Astrocyte (in vitro differentiated cells and primary cell): ENCODE measurements around the gene OR52I2. TPM values are rescaled to one million over a fixed set of nuclear protein-coding genes. Genes with fewer than 3 reads are reported as not detected.

ENCODE experiments used
- DNase-seq: peaks from one replicate; pipeline ENCODE4 v3.0.0-alpha.2; 2010; ENCODE audit warnings: low read depth
- FAIRE-seq: peaks from 2 replicates; lab custom pipeline; 2011; peaks lifted over from hg19 to GRCh38; lab: Jason Lieb, UNC
- H2AFZ ChIP-seq: 2 replicates; pipeline ENCODE4 v1.6.0; 2012; ENCODE audit warnings: low read depth, low read length, inconsistent platforms
- H3K27ac ChIP-seq: 2 replicates; pipeline ENCODE4 v1.5.1; 2011; ENCODE audit warnings: low read depth, low read length, inconsistent platforms
- H3K27me3 ChIP-seq: 2 replicates; pipeline ENCODE4 v1.6.0; 2011; ENCODE audit warnings: low read length, inconsistent platforms; ENCODE audit not compliant: insufficient read depth
- H3K36me3 ChIP-seq: 2 replicates; pipeline ENCODE4 v1.5.1; 2011; ENCODE audit warnings: low read length, inconsistent platforms; ENCODE audit not compliant: insufficient read depth
- H3K4me1 ChIP-seq: 2 replicates; pipeline ENCODE4 v1.5.1; 2011; ENCODE audit warnings: low read length, inconsistent platforms; ENCODE audit not compliant: insufficient read depth
- H3K4me2 ChIP-seq: 2 replicates; pipeline ENCODE4 v1.6.0; 2012; ENCODE audit warnings: low read length, inconsistent platforms
- H3K4me3 ChIP-seq: 2 replicates; pipeline ENCODE4 v1.5.1; 2011; ENCODE audit warnings: low read depth, mild to moderate bottlenecking, low read length, inconsistent platforms; ENCODE audit not compliant: insufficient read depth
- H3K79me2 ChIP-seq: 2 replicates; pipeline ENCODE4 v1.6.0; 2012; ENCODE audit warnings: mild to moderate bottlenecking, low read length, inconsistent platforms; ENCODE audit not compliant: insufficient read depth
- H3K9ac ChIP-seq: 2 replicates; pipeline ENCODE4 v1.6.0; 2012; ENCODE audit warnings: mild to moderate bottlenecking, low read length, inconsistent platforms
- H3K9me3 ChIP-seq: 2 replicates; pipeline ENCODE4 v1.5.1; 2012; ENCODE audit warnings: low read depth, mild to moderate bottlenecking, low read length, inconsistent platforms; ENCODE audit not compliant: insufficient read depth
- H4K20me1 ChIP-seq: 2 replicates; pipeline ENCODE4 v1.6.0; 2012; ENCODE audit warnings: low read length, inconsistent platforms; ENCODE audit not compliant: insufficient read depth
- H3K27ac Mint-ChIP-seq: one replicate; pipeline ENCODE4 v1.8.0; 2021; ENCODE audit warnings: mild to moderate bottlenecking, mixed read lengths; ENCODE audit not compliant: unreplicated experiment
- H3K27me3 Mint-ChIP-seq: one replicate; pipeline ENCODE4 v1.8.0; 2021; ENCODE audit warnings: low read depth, mixed read lengths; ENCODE audit not compliant: unreplicated experiment
- H3K36me3 Mint-ChIP-seq: one replicate; pipeline ENCODE4 v1.8.0; 2021; ENCODE audit warnings: low read depth, mixed read lengths; ENCODE audit not compliant: unreplicated experiment
- H3K4me1 Mint-ChIP-seq: one replicate; pipeline ENCODE4 v1.8.0; 2021; ENCODE audit warnings: low read depth, mixed read lengths; ENCODE audit not compliant: unreplicated experiment
- H3K4me3 Mint-ChIP-seq: one replicate; pipeline ENCODE4 v1.8.0; 2021; ENCODE audit warnings: mild to moderate bottlenecking, moderate library complexity, mixed read lengths; ENCODE audit not compliant: unreplicated experiment
- H3K9me3 Mint-ChIP-seq: one replicate; pipeline ENCODE4 v1.8.0; 2021; ENCODE audit warnings: mild to moderate bottlenecking, mixed read lengths; ENCODE audit not compliant: unreplicated experiment
- CTCF ChIP-seq: IDR thresholded peaks from 2 replicates; pipeline ENCODE4 v1.5.1; 2011; ENCODE audit warnings: low read depth, mild to moderate bottlenecking, inconsistent platforms, low read length, moderate library complexity; ENCODE audit not compliant: insufficient read depth
- EZH2 ChIP-seq: IDR thresholded peaks from 2 replicates; pipeline ENCODE4 v1.6.1; 2012; ENCODE audit warnings: mild to moderate bottlenecking, low read length, inconsistent platforms; ENCODE audit not compliant: insufficient read depth
- total RNA-seq: library from RNA; stranded (reverse); gene quantifications from 2 replicates; pipeline ENCODE4 v1.2.1, GENCODE V29; 2021

The OR52I2 gene
- total RNA-seq, 1 donor from 2014 or later: not detected

- no peak overlapping the region for H3K4me3 Mint-ChIP-seq
- Histone ChIP-seq H3K9ac (no peak overlapping the region), H3K27me3 (no peaks in the 10 kb centered on the region), H2AFZ (no peak overlapping the region), H3K36me3 (no peaks in the 10 kb centered on the region), H3K9me3 (no peaks in the 10 kb centered on the region), H3K4me3 (no peak overlapping the region), H3K79me2 (no peaks in the 10 kb centered on the region), H3K4me1 (no peaks in the 10 kb centered on the region), H3K4me2 (no peak overlapping the region), H4K20me1 (no peaks in the 10 kb centered on the region), H3K27ac (no peak overlapping the region)
- no peak for FAIRE-seq
- TF ChIP-seq EZH2 (no peak), CTCF (no peak)
- DNase-seq: no peak
- no peaks in the 10 kb centered on the region for H3K36me3 Mint-ChIP-seq
- peaks cover 8% of the 10 kb centered on the region for H3K27me3 Mint-ChIP-seq
- H3K27ac Mint-ChIP-seq: no peak overlapping the region
- H3K9me3 Mint-ChIP-seq: peaks cover 2% of the 10 kb centered on the region
- H3K4me1 Mint-ChIP-seq: no peaks in the 10 kb centered on the region
Measured at GRCh38 chr11:4578624-4579023, 2.9 kb upstream of the OR52I2 start.

DNA sequence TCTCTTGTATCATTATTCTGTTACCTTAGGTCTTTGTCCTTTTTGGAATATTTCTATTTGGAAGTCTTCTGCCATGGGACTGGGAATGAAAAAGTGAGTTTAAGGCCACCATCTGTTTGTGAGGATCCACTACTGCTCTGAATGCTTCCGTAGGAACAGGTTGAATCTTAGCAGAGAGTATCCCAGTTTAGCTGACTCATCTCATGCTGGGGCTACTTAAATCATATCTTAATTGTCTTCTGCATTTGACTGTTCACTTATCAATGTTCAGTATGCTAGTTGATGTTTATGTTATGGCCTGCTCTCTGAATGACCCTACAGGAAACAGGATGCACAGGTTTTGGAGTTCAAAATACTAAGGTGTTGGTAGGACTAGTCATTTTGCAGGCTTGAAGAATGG, 1.4 kb upstream of the OR52I2 start:
- Mint-ChIP-seq H3K27ac (no peak overlapping the region), H3K27me3 (peaks cover 13% of the 10 kb centered on the region), H3K4me3 (no peak overlapping the region), H3K4me1 (no peaks in the 10 kb centered on the region), H3K36me3 (no peaks in the 10 kb centered on the region), H3K9me3 (peaks cover 2% of the 10 kb centered on the region)
- Histone ChIP-seq H3K4me3 (no peak overlapping the region), H3K4me2 (no peak overlapping the region), H2AFZ (no peak overlapping the region), H3K9ac (no peak overlapping the region), H3K4me1 (no peaks in the 10 kb centered on the region), H3K36me3 (no peaks in the 10 kb centered on the region), H3K27me3 (no peaks in the 10 kb centered on the region), H4K20me1 (no peaks in the 10 kb centered on the region), H3K9me3 (no peaks in the 10 kb centered on the region), H3K79me2 (no peaks in the 10 kb centered on the region), H3K27ac (no peak overlapping the region)
- DNase-seq: no peak
- TF ChIP-seq CTCF: no peak
- TF ChIP-seq EZH2: no peak
- FAIRE-seq: no peak

DNA sequence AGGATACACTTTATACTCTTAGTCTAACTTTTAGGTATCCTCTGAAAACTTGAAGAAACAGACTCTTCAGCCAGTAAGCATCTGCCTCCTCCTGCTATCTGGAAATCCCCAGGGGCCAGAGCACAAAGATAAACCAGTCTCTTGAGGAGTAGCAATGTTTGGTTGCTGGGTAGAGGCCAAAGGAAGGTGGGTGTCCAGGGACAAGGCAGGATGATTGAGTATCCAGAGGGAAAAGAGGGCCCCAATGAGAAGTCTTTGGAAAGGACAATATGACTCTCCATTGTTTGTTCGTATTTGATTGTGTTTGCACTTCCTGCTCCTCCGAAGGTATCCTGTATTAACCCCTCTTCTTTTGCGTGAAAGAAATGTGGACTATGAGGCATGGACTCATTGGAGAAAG, 7.5 kb downstream of the OR52I2 start:
- Mint-ChIP-seq H3K4me3 (no peak overlapping the region), H3K27ac (no peak overlapping the region), H3K36me3 (no peaks in the 10 kb centered on the region), H3K4me1 (no peaks in the 10 kb centered on the region), H3K27me3 (peaks cover 19% of the 10 kb centered on the region), H3K9me3 (no peaks in the 10 kb centered on the region)
- no peak overlapping the region for H3K9ac ChIP-seq
- H3K4me3 ChIP-seq: no peak overlapping the region
- no peaks in the 10 kb centered on the region for H3K79me2 ChIP-seq
- DNase-seq (no peak), FAIRE-seq (no peak)
- H3K27me3 ChIP-seq: no peaks in the 10 kb centered on the region
- H3K36me3 ChIP-seq: no peaks in the 10 kb centered on the region
- no peak for TF ChIP-seq CTCF
- no peak overlapping the region for H2AFZ ChIP-seq
- H3K4me1 ChIP-seq: no peaks in the 10 kb centered on the region
- H3K27ac ChIP-seq: no peak overlapping the region
- no peaks in the 10 kb centered on the region for H4K20me1 ChIP-seq
- H3K9me3 ChIP-seq: no peaks in the 10 kb centered on the region
- no peak overlapping the region for H3K4me2 ChIP-seq
